Glomerular endothelial cell (primary cell): ENCODE results near the gene TMPRSS4. TPM values are rescaled to one million over a fixed set of nuclear protein-coding genes. Genes with fewer than 3 reads are reported as not detected.
"Not testable (repeated sequence)": the region's sequence is repeated elsewhere in the genome, so short reads cannot be mapped to it uniquely, and the experiment has no call there.

Source experiments
- DNase-seq: peaks from one replicate; pipeline ENCODE4 v3.0.0-alpha.2; 2011; ENCODE audit warnings: low read depth, low spot score; ENCODE audit errors: extremely low read depth
- total RNA-seq: library from RNA; depleted of rRNA; stranded (reverse); fragments of >200 nt; gene quantifications from 2 replicates; pipeline ENCODE4 v1.2.3, GENCODE V29; 2015

TMPRSS4 gene
- total RNA-seq, 1 donor from 2014 or later, result not detected

DNA sequence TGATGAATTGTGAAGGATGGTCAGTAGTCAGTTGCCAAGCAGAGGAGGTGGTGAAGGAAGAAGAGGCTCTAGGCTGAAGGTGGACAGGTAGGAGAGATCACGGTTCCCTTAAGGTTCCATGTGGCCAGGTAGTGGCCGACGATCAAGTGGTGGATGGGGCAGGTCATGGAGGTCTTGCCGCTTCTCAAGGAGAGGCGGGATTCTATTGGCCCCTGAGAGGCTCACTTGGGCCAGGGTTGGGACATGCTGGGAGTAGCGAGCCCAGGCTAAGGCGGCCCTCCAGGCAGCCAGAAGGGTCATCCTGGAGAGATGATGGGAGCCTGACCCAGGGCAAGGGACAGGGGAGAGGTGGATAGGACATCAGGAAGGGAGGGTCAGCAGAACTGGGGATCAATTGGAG is 20.9 kb upstream of the TMPRSS4 start:
- no peak for DNase-seq

- no peak for DNase-seq
Observed at GRCh38 chr11:118056806-118057205, 20.1 kb upstream of the TMPRSS4 start.

- no peak for DNase-seq
Observed at GRCh38 chr11:118057251-118058145, 19.4 kb upstream of the TMPRSS4 start.

DNA sequence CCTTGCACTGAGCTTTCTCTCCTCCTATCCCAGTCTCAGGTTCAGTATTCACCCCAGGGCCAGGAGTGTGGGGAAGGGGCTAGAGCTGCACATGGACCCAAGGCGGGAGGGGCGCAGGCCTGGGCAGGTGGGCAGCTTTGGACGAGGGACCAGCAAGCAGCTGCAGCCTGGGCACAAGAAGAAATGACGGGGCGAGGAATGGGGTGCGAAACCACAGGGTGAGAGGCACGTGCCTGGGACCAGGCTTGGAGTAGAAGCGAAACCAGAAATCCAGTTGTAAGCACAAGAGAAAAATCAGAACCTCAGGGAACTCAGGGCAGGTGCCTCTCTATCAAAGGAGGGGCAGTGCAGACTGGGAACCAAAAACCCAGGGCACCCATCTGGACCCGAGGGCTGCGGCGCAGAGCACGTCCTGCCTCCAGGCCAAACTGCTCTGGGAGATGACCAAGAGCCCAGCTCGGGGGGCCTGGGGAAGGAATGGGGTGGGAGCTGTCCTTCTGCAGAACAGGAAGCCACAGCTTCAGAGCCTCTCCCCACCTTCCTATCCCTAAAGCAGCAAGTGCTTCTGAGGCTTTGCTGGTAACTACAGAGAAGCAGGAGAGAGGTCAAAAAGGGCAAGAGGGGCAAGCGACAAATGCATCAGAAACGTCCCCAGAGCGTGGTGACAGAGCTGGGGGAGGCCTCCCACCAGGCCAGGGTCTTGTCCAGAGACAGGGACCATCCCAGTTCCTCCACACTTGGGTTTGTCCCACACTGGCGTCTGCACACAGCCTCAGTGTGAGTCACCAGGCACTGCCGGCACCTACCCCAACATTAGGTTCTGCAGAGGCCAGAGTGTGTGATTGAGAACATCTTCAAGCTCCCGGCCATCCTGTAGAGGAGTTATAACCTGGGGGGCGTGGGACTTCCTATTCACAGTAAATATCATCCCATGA is 18.3 kb upstream of the TMPRSS4 start:
- no peak for DNase-seq

DNA sequence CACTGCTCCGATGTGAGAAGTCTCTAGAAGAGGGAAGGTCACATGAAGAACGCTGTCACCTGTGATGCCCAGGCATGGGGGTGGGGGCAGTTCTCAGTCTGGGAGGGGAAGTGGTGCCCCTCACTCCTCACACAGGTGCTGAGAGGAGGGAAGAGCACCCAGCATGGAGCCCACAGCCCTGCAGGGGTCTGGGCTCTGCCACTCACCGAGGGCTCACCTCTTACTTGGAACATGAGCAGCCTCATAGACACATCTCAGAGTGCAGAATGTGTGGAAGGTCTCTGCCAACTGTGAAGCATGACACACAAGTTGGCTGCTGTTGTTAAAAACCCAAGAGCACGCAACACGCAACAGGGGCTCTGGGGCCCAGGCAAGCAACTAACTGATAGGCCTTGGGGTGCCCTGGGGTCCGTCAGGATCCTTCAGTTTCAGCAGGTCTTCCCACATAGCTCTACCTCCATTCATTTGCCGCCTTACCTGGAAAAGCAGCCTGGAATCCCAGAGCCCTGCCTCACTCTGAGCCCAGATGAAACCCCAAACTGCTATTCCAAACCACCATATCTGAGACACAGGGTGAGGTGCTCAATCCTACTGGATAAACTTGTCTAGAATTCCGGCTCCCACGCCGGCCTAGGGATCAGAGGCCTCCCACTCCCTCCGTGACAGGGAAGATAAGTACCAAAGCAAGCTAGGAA is 17.5 kb upstream of the TMPRSS4 start:
- no peak for DNase-seq

GRCh38 chr11:118060081-118060661 is 16.7 kb upstream of the TMPRSS4 start:
- DNase-seq, result no peak

GRCh38 chr11:118060869-118061268 is 16.0 kb upstream of the TMPRSS4 start:
- DNase-seq, result no peak

DNA sequence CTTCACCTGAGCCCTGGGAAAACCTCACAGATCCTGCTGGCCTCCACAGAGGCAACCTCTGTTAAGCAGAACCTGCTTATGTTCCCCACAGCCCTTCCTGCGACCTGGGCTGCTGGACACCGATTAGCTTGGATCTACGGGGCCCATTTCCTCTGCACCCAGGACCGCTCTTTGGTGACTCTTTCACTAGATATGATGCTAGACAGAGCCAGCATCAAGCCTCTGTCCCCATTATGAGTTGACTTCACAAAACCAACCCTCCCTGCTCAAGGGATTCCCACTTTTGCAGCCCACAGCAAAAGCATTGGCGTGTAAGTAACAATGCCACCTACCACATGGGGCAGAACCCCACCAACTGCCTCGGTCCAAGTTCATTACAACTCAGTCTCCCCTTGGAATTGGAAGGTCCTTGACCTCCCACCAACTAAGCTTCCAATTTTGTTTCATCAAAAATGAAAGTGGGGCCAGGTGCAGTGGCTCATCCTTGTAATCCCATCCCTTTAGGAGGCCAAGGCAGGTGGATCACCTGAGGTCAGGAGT is 15.2 kb upstream of the TMPRSS4 start:
- DNase-seq, result no peak

DNA sequence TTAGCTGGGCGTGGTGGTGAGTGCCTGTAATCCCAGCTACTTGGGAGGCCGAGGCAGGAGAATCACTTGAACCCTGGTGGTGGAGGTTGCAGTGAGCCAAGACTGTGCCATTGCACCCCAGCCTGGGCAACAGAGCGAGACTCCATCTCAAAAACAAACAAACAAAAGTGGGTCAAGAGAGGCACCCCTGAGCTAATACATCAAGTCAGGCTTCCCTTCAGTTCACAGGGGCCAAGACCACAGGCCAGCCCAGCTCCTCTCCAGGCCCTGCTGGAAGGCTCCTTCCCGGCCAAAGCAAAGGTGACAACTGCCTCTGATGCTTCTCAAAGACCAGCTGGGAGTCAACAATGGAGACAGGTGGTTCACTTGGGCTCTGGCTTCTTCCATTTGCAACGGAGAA is 14.7 kb upstream of the TMPRSS4 start:
- DNase-seq, result not testable (repeated sequence)

- DNase-seq, result not testable (repeated sequence)
Observed at GRCh38 chr11:118062631-118063030, 14.2 kb upstream of the TMPRSS4 start.

- DNase-seq, result no peak
Observed at GRCh38 chr11:118064956-118065355, 11.9 kb upstream of the TMPRSS4 start.

GRCh38 chr11:118065384-118065783 is 11.5 kb upstream of the TMPRSS4 start:
- DNase-seq, result no peak

- no peak for DNase-seq
Observed at GRCh38 chr11:118067006-118067405, 9.9 kb upstream of the TMPRSS4 start.

- DNase-seq, result no peak
Observed at GRCh38 chr11:118068206-118068944, 8.5 kb upstream of the TMPRSS4 start.

- no peak for DNase-seq
Observed at GRCh38 chr11:118068945-118069612, 7.8 kb upstream of the TMPRSS4 start.

DNA sequence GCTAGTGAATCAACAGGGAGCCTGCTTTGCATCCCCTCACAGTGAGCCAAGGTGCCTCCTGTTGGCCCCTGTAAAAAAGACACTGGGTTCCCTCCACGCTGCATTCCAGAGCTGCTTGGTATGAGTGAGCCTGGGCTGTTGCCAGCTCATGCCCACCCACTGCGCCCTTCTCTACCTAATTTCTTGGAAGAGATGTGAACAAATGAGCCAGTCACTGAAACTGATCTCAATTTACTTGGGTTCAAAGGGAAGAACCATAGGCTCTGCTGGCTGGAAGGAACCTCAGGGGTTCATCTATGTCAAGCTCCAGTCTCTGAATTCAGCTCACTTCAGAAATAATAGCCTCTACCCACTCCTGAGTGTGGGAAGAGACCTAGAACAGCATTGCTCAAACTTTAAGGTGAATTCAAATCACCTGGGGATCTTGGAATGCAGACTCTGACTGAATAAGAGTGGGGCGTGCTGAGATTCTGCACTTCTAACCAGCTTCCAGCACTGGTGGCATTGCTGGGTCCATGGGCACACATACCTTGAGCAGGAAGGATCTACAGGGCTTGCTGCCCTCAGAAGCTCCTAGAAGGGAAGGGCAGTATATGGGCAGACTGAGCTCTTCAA is 5.4 kb upstream of the TMPRSS4 start:
- no peak for DNase-seq

DNA sequence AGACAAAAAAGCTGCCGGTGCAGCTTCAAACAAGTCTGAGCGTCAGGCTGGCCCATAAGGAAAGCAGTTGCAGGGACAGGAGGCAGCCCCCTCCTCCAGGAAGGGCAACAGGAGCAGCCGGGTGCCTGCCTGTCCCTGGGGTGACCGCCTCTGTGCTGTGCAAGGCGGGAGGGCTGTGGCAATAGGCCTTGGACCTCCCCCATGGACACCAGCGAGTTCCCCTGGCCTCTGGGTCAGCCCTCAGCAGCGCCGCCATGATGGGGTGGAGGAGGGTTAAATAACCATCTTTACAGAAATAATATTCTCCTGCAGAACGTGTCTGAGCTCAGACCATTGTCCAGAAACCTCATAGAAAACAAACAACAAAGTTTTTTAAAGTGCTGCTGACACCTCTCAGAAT is 3.3 kb upstream of the TMPRSS4 start:
- DNase-seq, result no peak

DNA sequence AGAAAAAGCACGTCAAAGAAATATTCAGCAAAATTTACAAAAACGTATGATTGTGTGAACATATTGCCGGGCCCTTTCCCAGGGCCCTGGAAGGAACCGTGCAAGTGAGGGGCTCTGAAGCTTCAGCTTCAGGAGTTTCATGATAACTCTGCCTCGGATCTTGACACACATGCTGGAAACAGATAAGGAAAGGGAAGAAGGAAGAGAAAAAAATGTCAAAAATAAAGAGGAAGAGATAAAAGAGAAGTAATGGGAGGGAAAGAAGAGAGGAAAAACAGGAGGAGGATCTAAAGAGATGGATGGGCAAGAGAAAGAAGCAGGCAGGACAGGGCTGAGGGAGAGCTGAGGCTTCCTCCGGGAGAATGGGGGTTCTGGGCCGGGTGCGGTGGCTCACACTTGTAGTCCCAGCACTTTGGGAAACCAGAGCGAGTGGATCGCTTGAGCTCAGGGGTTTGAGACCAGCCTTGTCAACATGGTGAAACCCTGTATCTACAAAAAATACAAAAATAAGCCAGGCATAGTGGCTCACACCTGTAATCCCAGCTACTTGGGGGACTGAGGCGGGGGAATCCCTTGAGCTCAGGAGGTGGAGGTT is 2.7 kb upstream of the TMPRSS4 start:
- DNase-seq, result no peak
